Omental fat pad (tissue), 4 donors: ENCODE measurements around the gene SPTBN1. TPM values are rescaled to one million over a fixed set of nuclear protein-coding genes. Genes with fewer than 3 reads are reported as not detected.

ENCODE experiments used
- ATAC-seq: fragments of 150-250 bp; one replicate; pipeline ENCODE4 v1.9.1; 2016; ENCODE audit warnings: mild to moderate bottlenecking, moderate library complexity; ENCODE audit not compliant: low FRiP score
- DNase-seq: peaks from one replicate; pipeline ENCODE4 v3.0.0-alpha.2; 2019; ENCODE audit warnings: low spot score
- total RNA-seq, 4 donors: library from RNA; depleted of rRNA; stranded (reverse); fragments of >200 nt; gene quantifications; one replicate each; pipeline ENCODE4 v1.1.0, GENCODE V29; 2016
- TF ChIP-seq, protein P1 (sequence below), 3 donors: fragments of 450-650 bp; IDR thresholded peaks; one replicate each; pipeline ENCODE4 v1.5.1; 2016 to 2017; ENCODE audit warnings: antibody characterized with exemption in 3 of 3, mild to moderate bottlenecking in 3 of 3, moderate library complexity in 2 of 3

Gene SPTBN1
- total RNA-seq, 4 donors from 2014 or later: 681 to 1,046 (median 964) TPM

DNA sequence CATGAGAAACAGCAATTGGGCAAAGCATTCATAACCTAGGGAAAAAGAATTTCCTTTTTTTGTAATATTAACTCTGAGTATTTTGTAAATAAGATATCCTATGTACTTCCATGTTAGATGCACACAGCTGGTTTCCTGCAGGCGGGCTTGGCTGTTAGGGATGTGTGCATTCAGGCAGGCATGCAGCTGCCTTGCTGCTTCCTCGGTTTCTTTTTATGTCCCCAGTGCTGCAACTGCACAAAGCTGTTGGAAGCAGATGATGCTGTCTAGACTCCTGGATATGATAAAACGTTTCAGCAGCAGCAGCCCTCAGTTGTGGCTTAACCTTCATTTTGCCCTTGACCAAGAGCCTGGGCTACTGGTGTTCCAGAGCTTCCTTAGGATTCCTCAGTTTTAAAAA lies 177.9 kb downstream of the SPTBN1 start:
- TF ChIP-seq, protein P1, sequence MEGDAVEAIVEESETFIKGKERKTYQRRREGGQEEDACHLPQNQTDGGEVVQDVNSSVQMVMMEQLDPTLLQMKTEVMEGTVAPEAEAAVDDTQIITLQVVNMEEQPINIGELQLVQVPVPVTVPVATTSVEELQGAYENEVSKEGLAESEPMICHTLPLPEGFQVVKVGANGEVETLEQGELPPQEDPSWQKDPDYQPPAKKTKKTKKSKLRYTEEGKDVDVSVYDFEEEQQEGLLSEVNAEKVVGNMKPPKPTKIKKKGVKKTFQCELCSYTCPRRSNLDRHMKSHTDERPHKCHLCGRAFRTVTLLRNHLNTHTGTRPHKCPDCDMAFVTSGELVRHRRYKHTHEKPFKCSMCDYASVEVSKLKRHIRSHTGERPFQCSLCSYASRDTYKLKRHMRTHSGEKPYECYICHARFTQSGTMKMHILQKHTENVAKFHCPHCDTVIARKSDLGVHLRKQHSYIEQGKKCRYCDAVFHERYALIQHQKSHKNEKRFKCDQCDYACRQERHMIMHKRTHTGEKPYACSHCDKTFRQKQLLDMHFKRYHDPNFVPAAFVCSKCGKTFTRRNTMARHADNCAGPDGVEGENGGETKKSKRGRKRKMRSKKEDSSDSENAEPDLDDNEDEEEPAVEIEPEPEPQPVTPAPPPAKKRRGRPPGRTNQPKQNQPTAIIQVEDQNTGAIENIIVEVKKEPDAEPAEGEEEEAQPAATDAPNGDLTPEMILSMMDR (IDR thresholded peaks at IDR 0.05): no peak
- DNase-seq (no peak), ATAC-seq (no peak)

DNA sequence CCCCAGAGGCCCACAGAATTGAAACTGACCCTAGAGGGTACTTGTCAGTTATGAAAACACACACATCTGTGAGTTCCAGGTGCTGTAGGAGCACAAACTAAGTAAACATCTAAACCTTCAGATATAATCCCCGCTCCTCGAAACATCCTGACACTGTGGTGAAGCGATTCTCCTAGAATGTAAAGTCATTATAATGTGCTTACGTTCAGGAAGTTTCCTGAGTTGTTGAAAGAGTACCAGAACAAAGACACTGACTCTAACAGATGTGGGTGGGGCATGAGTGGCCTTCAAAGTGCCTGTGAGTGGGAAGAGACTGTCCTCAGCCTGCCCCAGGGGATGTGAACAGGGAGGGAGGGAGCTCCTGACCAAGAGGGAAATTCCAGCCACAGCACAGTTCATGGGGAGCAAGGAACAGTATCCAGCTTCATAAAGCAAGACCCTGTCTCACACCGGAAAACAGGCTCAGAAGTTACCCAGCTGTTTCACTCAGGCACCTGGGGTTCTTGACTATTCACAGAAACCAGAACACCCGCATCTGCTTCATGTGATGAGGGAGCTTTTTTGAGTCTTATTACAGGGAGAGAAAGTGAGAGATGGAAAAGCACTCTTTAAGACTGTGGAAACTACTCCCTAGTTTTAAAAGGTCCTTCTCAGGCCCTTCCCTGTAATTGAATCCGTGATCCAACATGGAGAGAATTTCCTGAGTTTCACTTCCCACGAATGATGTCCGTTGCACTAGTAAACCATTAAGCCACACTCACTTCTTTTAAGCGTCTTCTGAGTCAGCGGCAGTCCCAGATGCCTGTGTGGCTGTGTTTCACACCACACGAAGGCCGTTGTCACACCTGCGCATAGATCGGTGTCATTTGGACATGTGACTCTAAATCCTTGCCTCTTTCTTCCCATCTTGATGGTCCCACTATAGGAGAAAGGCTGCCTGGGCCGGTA lies 178.7 kb downstream of the SPTBN1 start:
- TF ChIP-seq, protein P1 (IDR thresholded peaks at IDR 0.05): no peak
- DNase-seq: no peak
- peak; percentile 34 for ATAC-seq

DNA sequence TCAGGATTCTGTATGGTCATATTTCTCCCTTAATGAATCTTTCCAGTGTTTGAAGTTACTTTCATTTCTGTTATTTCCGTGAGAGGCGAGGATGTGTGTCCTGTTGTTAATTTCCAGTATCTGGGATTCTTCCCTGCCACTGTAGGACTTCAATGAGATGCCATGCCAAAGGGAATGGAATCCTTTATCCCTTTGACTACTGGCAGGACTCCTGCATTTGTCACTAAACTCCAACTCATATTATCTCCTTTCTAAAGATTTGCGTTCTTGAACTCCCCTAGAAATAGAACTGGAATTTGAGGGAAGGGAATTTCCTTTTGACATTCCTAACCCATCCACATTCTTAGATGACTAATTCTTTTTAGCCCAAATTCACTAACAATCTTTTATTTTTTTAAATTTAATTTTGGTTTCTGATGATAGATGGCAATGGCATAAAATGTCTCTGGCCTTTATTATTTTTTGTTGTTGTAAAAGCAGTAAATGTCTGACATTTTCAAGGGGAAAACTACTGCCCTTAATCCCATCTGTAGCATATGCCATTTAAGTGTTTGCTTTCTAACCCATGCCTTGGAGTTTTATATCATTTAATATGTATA lies 179.5 kb downstream of the SPTBN1 start:
- TF ChIP-seq, protein P1 (IDR thresholded peaks at IDR 0.05): no peak
- DNase-seq: no peak
- peak; percentile 3 for ATAC-seq

DNA sequence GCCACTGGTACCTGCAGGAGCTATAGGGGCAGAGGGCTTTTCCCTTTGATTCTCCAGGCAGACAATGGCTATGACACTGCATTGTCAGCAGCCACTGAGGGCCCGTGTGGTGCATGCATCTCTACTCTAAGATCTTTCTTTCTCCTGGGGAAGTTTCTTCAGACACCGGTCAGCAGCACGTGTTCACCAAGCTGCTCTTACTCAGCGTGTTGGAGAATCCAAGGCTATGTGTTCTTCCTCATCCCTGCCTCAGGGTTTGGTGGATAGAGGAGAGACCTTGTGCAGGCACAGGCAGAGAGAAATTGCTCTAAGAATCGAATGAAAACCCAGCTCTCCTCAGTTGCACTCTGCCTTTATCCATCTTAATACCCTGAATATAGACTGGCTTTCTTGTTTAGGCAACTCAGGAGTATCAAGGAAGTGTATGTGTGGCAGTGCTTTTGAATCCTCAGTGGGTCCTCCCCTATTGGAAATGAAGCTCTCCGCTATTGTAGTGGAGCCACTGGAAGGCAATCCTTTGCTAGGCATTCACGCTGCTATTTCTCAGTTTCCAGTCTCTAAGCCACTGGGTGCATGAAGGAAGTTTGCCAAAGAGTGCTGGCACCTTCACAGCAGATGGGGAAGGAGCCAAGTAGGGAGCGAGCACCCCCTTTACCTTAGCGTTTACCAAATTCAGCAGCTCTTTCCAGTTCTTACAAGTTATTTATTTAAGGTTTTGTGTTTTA lies 180.4 kb downstream of the SPTBN1 start:
- DNase-seq (no peak), ATAC-seq (no peak)
- TF ChIP-seq, protein P1 (IDR thresholded peaks at IDR 0.05): no peak

DNA sequence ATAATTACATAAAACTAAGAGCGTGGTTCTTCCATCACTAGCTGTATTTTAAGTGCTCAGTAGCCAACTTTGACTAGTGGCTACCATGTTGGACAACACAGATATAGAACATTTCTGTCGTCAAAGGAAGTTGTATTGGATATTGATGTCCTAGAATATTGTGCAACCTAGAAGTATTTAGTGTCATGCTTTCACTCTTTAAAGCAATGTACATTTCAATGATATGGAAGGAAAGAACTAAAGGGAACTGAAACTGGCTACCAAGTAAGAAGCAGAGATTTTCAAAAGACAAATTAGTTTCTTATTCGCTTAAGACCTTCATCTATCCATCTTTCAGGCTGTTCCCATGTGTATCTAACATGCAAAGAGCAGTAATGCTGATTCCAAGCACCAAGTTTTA lies 182.0 kb downstream of the SPTBN1 start:
- ATAC-seq (no peak), DNase-seq (no peak)
- TF ChIP-seq, protein P1 (IDR thresholded peaks at IDR 0.05): no peak

DNA sequence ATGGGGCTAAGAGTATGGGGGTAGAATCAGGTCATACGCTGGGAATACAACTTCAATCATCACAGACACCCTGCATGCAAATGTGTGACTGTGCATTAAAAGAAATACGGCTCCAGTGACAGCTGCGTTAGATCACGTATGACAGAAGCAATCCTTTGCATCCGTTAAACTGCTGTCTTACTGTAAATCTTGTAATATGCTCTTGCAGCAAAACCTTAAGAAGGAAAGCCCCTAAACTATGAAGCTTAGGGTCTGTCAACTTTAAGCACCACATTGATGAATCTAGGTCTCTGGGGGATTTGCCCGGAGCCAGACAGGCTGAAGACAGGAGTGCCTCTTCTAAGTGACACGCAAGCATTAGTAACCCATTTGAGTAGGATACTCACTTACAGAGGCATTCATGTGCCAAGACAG lies 182.7 kb downstream of the SPTBN1 start:
- DNase-seq: no peak
- TF ChIP-seq, protein P1 (IDR thresholded peaks at IDR 0.05): no peak
- ATAC-seq: no peak
